GM19099 (cell line): ENCODE results near the gene OTUD5.

ENCODE experiments used
- POLR2A ChIP-seq: IDR thresholded peaks from 3 replicates; pipeline ENCODE4 v1.6.1; 2011; ENCODE audit warnings: low read depth; ENCODE audit not compliant: insufficient read length; ENCODE audit errors: extremely low read depth

OTUD5 gene

GRCh38 chrX:48924270-48924669, 33.1 kb downstream of the OTUD5 start:
- no peak for TF ChIP-seq POLR2A

- no peak for TF ChIP-seq POLR2A
These were observed 33.6 kb downstream of the OTUD5 start for GRCh38 chrX:48923771-48924170.

DNA sequence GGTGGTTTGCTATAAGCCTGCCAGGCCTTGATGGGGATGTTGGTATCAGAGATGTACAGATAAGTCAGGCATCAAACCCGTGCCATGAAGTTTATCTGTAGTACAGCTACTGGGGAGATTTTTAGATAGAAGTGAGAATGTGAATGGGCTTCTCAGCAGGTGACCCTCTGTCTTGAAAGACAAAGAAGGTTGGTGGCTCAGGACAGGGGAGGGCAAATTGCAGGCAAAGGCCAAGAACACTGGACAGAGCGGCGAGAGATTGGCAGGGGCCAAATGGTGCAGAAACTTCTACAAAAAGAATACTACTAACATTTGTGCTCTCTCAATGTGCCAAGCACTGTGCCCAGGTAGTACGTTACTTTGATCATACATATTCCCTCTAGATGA, 36.7 kb downstream of the OTUD5 start:
- no peak for TF ChIP-seq POLR2A

DNA sequence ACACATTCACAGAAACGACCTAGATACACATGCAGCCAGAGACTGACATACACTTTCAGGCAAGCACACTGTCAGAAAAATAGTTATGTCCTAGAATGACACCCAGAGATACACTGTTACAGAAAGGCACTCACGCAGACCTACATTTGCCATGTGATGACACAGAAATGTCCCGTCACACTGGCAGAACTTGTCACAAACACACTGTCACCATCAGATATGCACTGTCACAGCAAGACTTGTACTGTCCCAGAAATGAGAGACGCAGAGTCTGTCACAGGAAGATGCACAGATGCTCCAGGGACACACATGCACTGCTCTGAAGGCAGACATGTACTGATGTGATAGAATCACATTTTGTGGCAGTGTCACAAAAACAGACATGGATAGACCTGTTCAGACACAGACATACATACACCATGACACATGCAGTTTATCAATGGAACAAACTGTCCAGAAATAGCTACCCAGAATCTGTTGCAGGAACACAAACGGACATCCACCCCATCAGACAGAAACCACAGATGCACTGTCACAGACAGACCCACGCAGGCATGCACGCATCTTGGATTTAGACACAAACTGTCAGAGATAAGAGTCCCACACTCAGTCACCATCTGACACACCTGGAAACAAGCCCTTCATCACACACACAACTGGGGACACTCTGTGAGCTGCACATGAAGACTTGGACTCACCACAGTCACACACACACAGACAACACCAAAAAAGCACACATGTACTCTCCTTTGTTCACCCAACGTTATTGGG, 37.3 kb downstream of the OTUD5 start:
- TF ChIP-seq POLR2A: no peak

DNA sequence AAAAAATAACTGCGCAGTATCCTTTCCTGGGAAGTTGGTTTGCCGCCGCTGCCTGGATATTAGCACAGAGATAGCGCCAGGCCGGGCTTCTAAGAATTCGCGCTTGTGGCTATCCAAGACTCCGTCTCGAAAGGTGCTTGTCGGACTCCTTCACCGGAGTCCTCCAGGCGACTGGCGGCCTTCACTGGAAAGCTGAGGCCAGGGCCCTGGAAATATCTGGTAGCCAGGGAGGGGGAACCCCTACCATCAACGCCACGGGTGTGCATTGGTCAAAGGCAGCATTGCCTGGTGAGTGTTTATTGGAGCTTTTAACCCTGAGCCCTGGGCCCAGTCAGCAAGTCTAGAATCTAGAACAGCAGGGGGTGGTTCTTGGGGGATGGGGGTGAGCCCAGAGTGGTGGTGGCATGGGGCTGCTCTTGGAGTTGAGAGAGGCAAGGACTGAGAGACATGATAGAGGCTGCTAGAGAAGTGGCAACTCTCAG, 38.0 kb downstream of the OTUD5 start:
- TF ChIP-seq POLR2A: no peak

GRCh38 chrX:48918643-48919340, 38.6 kb downstream of the OTUD5 start, which contains the start of gene PIM2:
PIM2 (minus strand) TSS chrX:48919024; CDS start chrX:48918834, 190 bp downstream.
- TF ChIP-seq POLR2A: peak; percentile 99

- TF ChIP-seq POLR2A: no peak
These were observed 39.1 kb downstream of the OTUD5 start for GRCh38 chrX:48918301-48918642.

GRCh38 chrX:48917139-48918001, 40.0 kb downstream of the OTUD5 start:
- peak; percentile 38 for TF ChIP-seq POLR2A

DNA sequence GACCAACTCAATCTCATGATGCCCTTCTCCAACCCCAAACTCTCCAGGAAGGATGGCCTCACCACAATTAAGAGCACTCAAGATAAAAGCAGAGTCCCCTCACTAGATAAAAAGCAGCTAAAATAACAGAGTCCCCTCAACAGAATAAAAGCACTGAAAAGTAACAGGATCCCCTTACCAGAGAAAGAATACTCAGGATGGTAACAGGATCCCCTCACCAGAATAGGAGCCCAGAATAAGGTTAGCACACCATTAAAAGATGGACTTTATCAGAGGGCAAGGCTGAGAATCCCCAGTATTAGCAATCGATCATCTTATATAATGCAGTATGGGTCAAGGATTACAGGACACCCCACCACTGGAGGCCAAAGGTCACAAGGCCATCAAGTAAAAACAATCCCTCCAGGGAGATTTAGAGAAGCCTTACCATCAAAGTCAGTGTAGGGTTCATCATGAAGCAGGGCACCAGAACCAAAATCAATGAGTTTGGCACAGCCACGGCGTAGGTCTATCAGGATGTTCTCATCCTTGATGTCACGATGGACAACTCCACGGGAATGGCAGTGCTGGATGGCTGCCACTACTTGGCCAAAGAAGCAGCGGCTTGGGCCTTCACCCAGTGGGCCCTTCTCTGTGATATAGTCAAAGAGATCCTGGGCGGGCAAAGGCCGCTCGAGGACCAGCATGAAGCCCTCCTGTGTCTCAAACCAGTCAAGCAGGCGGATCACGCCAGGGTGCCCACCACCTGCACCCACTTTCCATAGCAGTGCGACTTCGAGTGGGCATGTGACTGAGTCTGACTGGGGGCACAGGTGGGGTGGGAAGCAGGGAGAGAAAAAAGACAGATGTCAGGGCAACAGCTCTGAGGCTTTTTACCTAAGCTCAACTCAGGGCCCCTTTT, 42.6 kb downstream of the OTUD5 start:
- no peak for TF ChIP-seq POLR2A

GRCh38 chrX:48913605-48914366, 43.6 kb downstream of the OTUD5 start:
- TF ChIP-seq POLR2A: no peak

GRCh38 chrX:48911412-48912182, 45.8 kb downstream of the OTUD5 start, which contains the start of gene SLC35A2:
SLC35A2 (minus strand) TSS chrX:48911646; CDS start chrX:48911636, 10 bp downstream.
- TF ChIP-seq POLR2A: peak; percentile 64

DNA sequence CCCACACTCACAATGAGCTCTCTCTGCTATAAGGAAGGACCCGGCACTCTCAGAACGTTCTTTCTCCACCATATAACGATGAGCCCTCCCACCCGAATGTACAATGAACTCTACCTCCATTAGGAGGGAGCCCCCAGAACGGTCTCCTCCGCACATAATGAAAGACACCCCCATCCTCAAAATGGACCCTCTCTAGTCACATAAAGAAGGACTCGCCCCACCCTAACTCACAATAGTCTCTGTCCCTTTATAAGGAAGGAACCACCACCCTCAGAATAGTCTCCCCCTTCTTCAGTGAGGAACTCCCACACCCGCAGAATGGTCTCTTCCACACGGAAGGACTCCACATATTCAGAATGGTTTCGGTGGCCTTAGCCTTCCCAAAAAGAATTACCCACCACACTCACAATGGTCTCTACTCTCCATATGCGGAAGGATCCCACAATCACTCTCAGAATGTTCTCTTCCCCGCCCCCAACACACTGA, 46.4 kb downstream of the OTUD5 start:
- no peak for TF ChIP-seq POLR2A

- peak; percentile 3 for TF ChIP-seq POLR2A
These were observed 47.6 kb downstream of the OTUD5 start for GRCh38 chrX:48909703-48910294.

DNA sequence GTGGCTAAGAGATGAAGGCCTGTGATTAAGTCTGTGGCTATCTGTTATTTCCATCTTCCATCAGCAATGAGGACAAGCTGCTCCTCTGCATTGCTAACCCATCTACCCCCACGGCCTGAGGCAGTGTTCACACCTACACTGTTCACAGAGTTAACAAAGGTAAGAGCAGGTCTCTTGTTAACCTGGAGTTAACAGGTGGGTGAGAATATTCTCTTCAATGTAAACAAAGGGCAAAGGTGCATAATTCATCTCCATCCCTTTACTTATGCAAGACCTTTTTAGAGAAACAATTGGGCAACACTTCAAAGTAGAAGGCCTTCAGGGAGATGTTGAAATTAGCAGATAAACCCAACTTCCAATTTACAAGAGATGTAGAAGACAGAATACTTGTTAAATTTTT, 48.8 kb downstream of the OTUD5 start:
- no peak for TF ChIP-seq POLR2A
